GM12878 (cell line): ENCODE data around the gene CLPTM1L. TPM values are rescaled to one million over a fixed set of nuclear protein-coding genes. Genes with fewer than 3 reads are reported as not detected.

Source experiments
- ATAC-seq: fragments of 200-7000 bp; cut with Tn5 transposase; 3 replicates; pipeline ENCODE4 v1.9.1; 2020; ENCODE audit warnings: mild to moderate bottlenecking, moderate library complexity
- BruUV-seq: library from RNA; stranded (reverse); fragments of 400-500 nt; replicated peaks from 2 replicates; lab custom pipeline; 2021; lab: Mats Ljungman, UMichigan
- CTCF ChIA-PET: fragments of 300-600 bp; sonication (Branson Sonifier 250); formaldehyde crosslinking; extraction: SDS; loops from one replicate; lab custom pipeline; 2021; ENCODE audit warnings: inconsistent platforms; lab: Yijun Ruan, JAX
- POLR2A ChIA-PET: fragments of 350-600 bp; formaldehyde crosslinking; extraction: SDS; loops from one replicate; lab custom pipeline; 2021; ENCODE audit warnings: inconsistent platforms; lab: Charles Lee
- RAD21 ChIA-PET: fragments of 300-600 bp; sonication (Branson Sonifier 250); formaldehyde crosslinking; loops from one replicate; lab custom pipeline; 2023; ENCODE audit warnings: antibody characterized with exemption; ENCODE audit not compliant: unreplicated experiment; lab: Charles Lee
- SMC1A ChIA-PET: fragments of 300-600 bp; sonication (Branson Sonifier 250); formaldehyde crosslinking; loops from one replicate; lab custom pipeline; 2023; ENCODE audit not compliant: unreplicated experiment, uncharacterized antibody; lab: Charles Lee
- DNase-seq: peaks from one replicate; pipeline ENCODE4 v3.0.0-alpha.2; 2011; ENCODE audit warnings: low read depth, low spot score
- FAIRE-seq: peaks from 3 replicates; lab custom pipeline; 2011; peaks lifted over from hg19 to GRCh38; lab: Jason Lieb, UNC
- H2AFZ ChIP-seq: 2 replicates; pipeline ENCODE4 v1.6.0; 2011; ENCODE audit warnings: low read depth, low read length, control low read depth; ENCODE audit not compliant: control insufficient read depth
- H3K27ac ChIP-seq: 2 replicates; pipeline ENCODE4 v1.5.1; 2011; ENCODE audit warnings: control low read depth; ENCODE audit not compliant: control insufficient read depth, insufficient read depth
- H3K27me3 ChIP-seq, 2 experiments: replicated peaks in 1 of 2; 2 replicates each; pipeline versions ENCODE4 v1.6.0 to v1.6.1; 2011; ENCODE audit warnings: low read length in 1 of 2; ENCODE audit not compliant: control insufficient read depth in 2 of 2, insufficient read depth in 2 of 2
- H3K36me3 ChIP-seq, 2 experiments: 2 replicates each; pipeline ENCODE4 v1.5.1; 2011; ENCODE audit warnings: low read length in 1 of 2; ENCODE audit not compliant: control insufficient read depth in 2 of 2, insufficient read depth in 2 of 2
- H3K4me1 ChIP-seq: 2 replicates; pipeline ENCODE4 v1.6.1; 2011; ENCODE audit warnings: mild to moderate bottlenecking, low read length, moderate library complexity, mixed read lengths; ENCODE audit not compliant: control insufficient read depth, insufficient read depth
- H3K4me2 ChIP-seq: 2 replicates; pipeline ENCODE4 v1.6.0; 2011; ENCODE audit warnings: control low read depth; ENCODE audit not compliant: control insufficient read depth, insufficient read depth
- H3K4me3 ChIP-seq: fragments of 200-600 bp; sonication (generic); 2 replicates; pipeline ENCODE4 v1.5.1; 2016
- H3K79me2 ChIP-seq: 2 replicates; pipeline ENCODE4 v1.6.0; 2011; ENCODE audit warnings: low read length; ENCODE audit not compliant: control insufficient read depth, insufficient read depth
- H3K9ac ChIP-seq: 2 replicates; pipeline ENCODE4 v1.8.0; 2011; ENCODE audit warnings: low read length, control low read depth, mixed read lengths; ENCODE audit not compliant: control insufficient read depth, insufficient read depth
- H3K9me3 ChIP-seq: replicated peaks from 3 replicates; pipeline ENCODE4 v1.5.1; 2011; ENCODE audit warnings: mild to moderate bottlenecking, low read length; ENCODE audit not compliant: control insufficient read depth, insufficient read depth
- H4K20me1 ChIP-seq: 2 replicates; pipeline ENCODE4 v1.6.0; 2011; ENCODE audit not compliant: control insufficient read depth, insufficient read depth
- BCL3 ChIP-seq: IDR thresholded peaks from 2 replicates; pipeline ENCODE4 v1.6.1; 2011; ENCODE audit warnings: borderline replicate concordance, low read depth, mild to moderate bottlenecking, moderate library complexity, low read length; ENCODE audit not compliant: insufficient read depth, poor library complexity, severe bottlenecking
- BMI1 ChIP-seq: fragments of 450-650 bp; IDR thresholded peaks from 2 replicates; pipeline ENCODE4 v1.6.1; 2016; ENCODE audit warnings: mild to moderate bottlenecking, moderate library complexity, borderline replicate concordance
- CREB1 ChIP-seq: IDR thresholded peaks from 2 replicates; pipeline ENCODE4 v1.6.1; 2012; ENCODE audit warnings: low read depth, mild to moderate bottlenecking, inconsistent platforms
- EGR1 ChIP-seq, 2 experiments: IDR thresholded peaks; 1 replicate in 1 of 2; 2 replicates in 1 of 2; pipeline ENCODE4 v1.6.1; 2011 to 2012; ENCODE audit warnings: low read depth in 2 of 2, low read length in 2 of 2, borderline replicate concordance in 1 of 2, mild to moderate bottlenecking in 1 of 2, moderate library complexity in 1 of 2
- FOXK2 ChIP-seq: fragments of 450-650 bp; IDR thresholded peaks from 2 replicates; pipeline ENCODE4 v1.6.1; 2017; ENCODE audit warnings: mild to moderate bottlenecking, moderate library complexity
- HDGF ChIP-seq: fragments of 450-650 bp; IDR thresholded peaks from 2 replicates; pipeline ENCODE4 v1.6.1; 2016; ENCODE audit warnings: antibody characterized with exemption
- IRF3 ChIP-seq: fragments of 450-650 bp; IDR thresholded peaks from 2 replicates; pipeline ENCODE4 v1.6.1; 2014; ENCODE audit warnings: mild to moderate bottlenecking
- KAT2A ChIP-seq: conservative IDR thresholded peaks from 2 replicates; pipeline ENCODE4 v1.6.1; 2011; ENCODE audit warnings: low read depth, low read length; ENCODE audit not compliant: control insufficient read depth
- KLF5 ChIP-seq: fragments of 450-650 bp; IDR thresholded peaks from 2 replicates; pipeline ENCODE4 v1.6.1; 2014; ENCODE audit warnings: mild to moderate bottlenecking; ENCODE audit not compliant: partially characterized antibody
- MEF2A ChIP-seq: IDR thresholded peaks from 2 replicates; pipeline ENCODE4 v1.6.1; 2011; ENCODE audit warnings: low read depth, mild to moderate bottlenecking, low read length, moderate library complexity; ENCODE audit not compliant: insufficient read depth
- MEF2B ChIP-seq: fragments of 450-650 bp; IDR thresholded peaks from 2 replicates; pipeline ENCODE4 v1.6.1; 2018; ENCODE audit warnings: mild to moderate bottlenecking, moderate library complexity; ENCODE audit not compliant: partially characterized antibody, poor library complexity, severe bottlenecking
- MYB ChIP-seq: fragments of 150-350 bp; IDR thresholded peaks from 2 replicates; pipeline ENCODE4 v1.6.1; 2014; ENCODE audit warnings: mild to moderate bottlenecking, low read depth, low read length, borderline replicate concordance
- MYC ChIP-seq: IDR thresholded peaks from 2 replicates; pipeline ENCODE4 v1.6.1; 2011; ENCODE audit warnings: mild to moderate bottlenecking, low read length, moderate library complexity, inconsistent platforms; ENCODE audit not compliant: insufficient read depth, insufficient replicate concordance, insufficient read length, severe bottlenecking
- PRDM15 ChIP-seq: fragments of 450-650 bp; formaldehyde crosslinking; IDR thresholded peaks from 2 replicates; pipeline ENCODE4 v1.4.0; 2020; ENCODE audit warnings: mild to moderate bottlenecking, moderate library complexity
- RB1 ChIP-seq: fragments of 450-650 bp; formaldehyde crosslinking; IDR thresholded peaks from 2 replicates; pipeline ENCODE4 v1.6.1; 2017; ENCODE audit warnings: mild to moderate bottlenecking, borderline replicate concordance
- SREBF2 ChIP-seq: IDR thresholded peaks from 2 replicates; pipeline ENCODE4 v1.6.1; 2012; ENCODE audit warnings: mild to moderate bottlenecking, low read length
- ZNF384 ChIP-seq: IDR thresholded peaks from 2 replicates; pipeline ENCODE4 v1.6.1; 2012; ENCODE audit warnings: low read depth, mild to moderate bottlenecking, low read length, improper control_type of control experiment, borderline replicate concordance
- WGBS: methylation state at CpG from one replicate; pipeline ENCODE4 v1.1.6; 2016; ENCODE audit warnings: low lambda C conversion rate; ENCODE audit not compliant: insufficient replicate concordance, insufficient coverage; ENCODE audit errors: missing lambda C conversion rate; 5-methylcytosine and 5-hydroxymethylcytosine counted together
- in situ Hi-C: fragments of 300-500 bp; cut with MboI; formaldehyde crosslinking; loops from 9 replicates; pipeline ENCODE4 v1.14.3; 2018; ENCODE audit warnings: mixed read lengths
- intact Hi-C: fragments of 100-400 bp; cut with micrococcal nuclease; formaldehyde crosslinking; loops from one replicate; pipeline ENCODE4 v1.14.2; 2022; ENCODE audit not compliant: unreplicated experiment
- polyA plus RNA-seq, 11 experiments: library from polyadenylated mRNA; depleted of rRNA in 4 of 11; unstranded in 6 of 11; stranded (reverse) in 5 of 11; fragments of >200 nt; fragmentation: Nextera tagmentation in 4 of 11; fragmentation: Illumina TruSeq in 1 of 11; extraction: Ambion mirVana in 4 of 11; extraction: Trizol in 1 of 11; gene quantifications; 1 replicate in 1 of 11; 2 replicates in 10 of 11; pipeline versions ENCODE4 v1.2.1 to v1.2.3, GENCODE V29; 2011 to 2016; ENCODE audit warnings: inconsistent platforms in 2 of 11, missing spikeins in 2 of 11, low read depth in 1 of 11
- total RNA-seq, 4 experiments: library from RNA; depleted of rRNA in 3 of 4; stranded (reverse); fragments of >200 nt in 3 of 4; fragmentation: Illumina TruSeq in 1 of 4; extraction: Trizol in 1 of 4; gene quantifications; 2 replicates each; pipeline versions ENCODE4 v1.2.1 to v1.2.3, GENCODE V29; 2013 to 2021

CLPTM1L gene
- total and polyA plus RNA-seq, 10 of the 15 experiments (the other 5 are each of a cell fraction or from before 2014, with no cell fraction given): 2.9 to 278 (median 135) TPM

- FAIRE-seq (no peak), ATAC-seq (no peak), DNase-seq (no peak)
- H4K20me1 ChIP-seq: no peaks in the 10 kb centered on the region
- no peak overlapping the region for H3K9ac ChIP-seq
- H3K4me2 ChIP-seq: no peak overlapping the region
- ChIA-PET RAD21 (no interaction called here), POLR2A (no interaction called here), CTCF (no interaction called here), SMC1A (no interaction called here)
- WGBS: 94% methylated on average over 5 of the region's 5 CpGs
- intact Hi-C loops: no loop called here
- no peak overlapping the region for H2AFZ ChIP-seq
- no peaks in the 10 kb centered on the region for H3K9me3 ChIP-seq
- peaks cover 0 to 4% of the 10 kb centered on the region in 2 experiments; a peak in 3 of 4 replicates for H3K27me3 ChIP-seq
- no TSS peak for BruUV-seq
- no peaks in the 10 kb centered on the region for H3K36me3 ChIP-seq
- H3K79me2 ChIP-seq: no peaks in the 10 kb centered on the region
- in situ Hi-C loops: no loop called here
- H3K4me3 ChIP-seq: no peak overlapping the region
- no peak for TF ChIP-seq MEF2B
- no peak for TF ChIP-seq KAT2A
- TF ChIP-seq BCL3: no peak
- TF ChIP-seq SREBF2: no peak
- no peak for TF ChIP-seq FOXK2
- TF ChIP-seq KLF5: no peak
- TF ChIP-seq EGR1 (IDR thresholded peaks at IDR 0.05; ENCODE audit: borderline replicate concordance in 1 of 2, low read depth in 2 of 2, low read length in 2 of 2): no peak
- no peak for TF ChIP-seq HDGF
- no peak for TF ChIP-seq ZNF384
- no peak for TF ChIP-seq MEF2A
- no peak for TF ChIP-seq RB1
- TF ChIP-seq BMI1: no peak
- no peak for TF ChIP-seq MYC
- TF ChIP-seq IRF3: no peak
- no peak for TF ChIP-seq MYB
- no peak for TF ChIP-seq PRDM15
- no peak for TF ChIP-seq CREB1
- H3K27ac ChIP-seq: no peak overlapping the region
- H3K4me1 ChIP-seq: peaks cover 8% of the 10 kb centered on the region
These were observed 43.0 kb upstream of the CLPTM1L start for GRCh38 chr5:1387876-1388275.
